BE2C (cell line): ENCODE data around the gene FAM210A.
"Not testable (repeated sequence)": the region's sequence is repeated elsewhere in the genome, so short reads cannot be mapped to it uniquely, and the experiment has no call there.

Experiments used
- DNase-seq: peaks from one replicate; pipeline ENCODE4 v3.0.0-alpha.2; 2020
- H3K27me3 ChIP-seq: fragments of 250-450 bp; sonication (Bioruptor Pico); 2 replicates; pipeline ENCODE4 v1.5.1; 2020; ENCODE audit warnings: mild to moderate bottlenecking
- H3K36me3 ChIP-seq: fragments of 250-450 bp; sonication (Bioruptor Pico); 2 replicates; pipeline ENCODE4 v1.5.1; 2020; ENCODE audit warnings: mild to moderate bottlenecking
- H3K4me1 ChIP-seq: fragments of 250-450 bp; sonication (Bioruptor Pico); 2 replicates; pipeline ENCODE4 v1.5.1; 2020
- H3K4me3 ChIP-seq: 2 replicates; pipeline ENCODE4 v1.5.1; 2011; ENCODE audit warnings: low read depth, low read length
- H3K9me3 ChIP-seq: fragments of 250-450 bp; sonication (Bioruptor Pico); 2 replicates; pipeline ENCODE4 v1.5.1; 2020
- TF ChIP-seq, protein P1 (sequence below): IDR thresholded peaks from 2 replicates; pipeline ENCODE4 v1.5.1; 2012; ENCODE audit warnings: mild to moderate bottlenecking, low read depth, low read length

The FAM210A gene

DNA sequence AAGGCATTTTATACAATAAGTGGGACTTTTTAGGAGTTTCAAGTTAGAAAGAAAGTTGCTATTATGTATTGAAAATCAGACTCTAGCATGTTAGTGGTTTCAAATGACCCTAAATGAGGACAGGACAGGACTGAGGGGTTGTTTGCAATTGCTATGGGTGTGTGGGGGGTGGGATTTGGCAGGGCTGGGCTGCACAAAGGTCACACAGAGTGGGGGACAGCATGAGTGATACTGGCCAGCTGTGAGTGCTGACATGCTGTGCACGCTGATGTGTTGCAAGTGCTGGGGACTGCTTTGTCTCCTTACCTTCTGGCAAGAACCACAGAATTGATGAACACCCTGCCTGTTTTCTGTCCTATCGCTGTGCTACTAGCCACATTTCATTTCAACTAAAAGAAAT is 29.9 kb upstream of the FAM210A start:
- TF ChIP-seq, protein P1, sequence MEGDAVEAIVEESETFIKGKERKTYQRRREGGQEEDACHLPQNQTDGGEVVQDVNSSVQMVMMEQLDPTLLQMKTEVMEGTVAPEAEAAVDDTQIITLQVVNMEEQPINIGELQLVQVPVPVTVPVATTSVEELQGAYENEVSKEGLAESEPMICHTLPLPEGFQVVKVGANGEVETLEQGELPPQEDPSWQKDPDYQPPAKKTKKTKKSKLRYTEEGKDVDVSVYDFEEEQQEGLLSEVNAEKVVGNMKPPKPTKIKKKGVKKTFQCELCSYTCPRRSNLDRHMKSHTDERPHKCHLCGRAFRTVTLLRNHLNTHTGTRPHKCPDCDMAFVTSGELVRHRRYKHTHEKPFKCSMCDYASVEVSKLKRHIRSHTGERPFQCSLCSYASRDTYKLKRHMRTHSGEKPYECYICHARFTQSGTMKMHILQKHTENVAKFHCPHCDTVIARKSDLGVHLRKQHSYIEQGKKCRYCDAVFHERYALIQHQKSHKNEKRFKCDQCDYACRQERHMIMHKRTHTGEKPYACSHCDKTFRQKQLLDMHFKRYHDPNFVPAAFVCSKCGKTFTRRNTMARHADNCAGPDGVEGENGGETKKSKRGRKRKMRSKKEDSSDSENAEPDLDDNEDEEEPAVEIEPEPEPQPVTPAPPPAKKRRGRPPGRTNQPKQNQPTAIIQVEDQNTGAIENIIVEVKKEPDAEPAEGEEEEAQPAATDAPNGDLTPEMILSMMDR, result no peak
- no peak overlapping the region for H3K4me3 ChIP-seq
- H3K27me3 ChIP-seq, result no peaks in the 10 kb centered on the region
- no peaks in the 10 kb centered on the region for H3K9me3 ChIP-seq
- DNase-seq, result no peak
- no peaks in the 10 kb centered on the region for H3K4me1 ChIP-seq
- peaks cover 4% of the 10 kb centered on the region; the same call in 1 of the 2 replicates for H3K36me3 ChIP-seq

GRCh38 chr18:13751599-13751998 is 25.2 kb upstream of the FAM210A start:
- not testable (repeated sequence) for H3K36me3 ChIP-seq

DNA sequence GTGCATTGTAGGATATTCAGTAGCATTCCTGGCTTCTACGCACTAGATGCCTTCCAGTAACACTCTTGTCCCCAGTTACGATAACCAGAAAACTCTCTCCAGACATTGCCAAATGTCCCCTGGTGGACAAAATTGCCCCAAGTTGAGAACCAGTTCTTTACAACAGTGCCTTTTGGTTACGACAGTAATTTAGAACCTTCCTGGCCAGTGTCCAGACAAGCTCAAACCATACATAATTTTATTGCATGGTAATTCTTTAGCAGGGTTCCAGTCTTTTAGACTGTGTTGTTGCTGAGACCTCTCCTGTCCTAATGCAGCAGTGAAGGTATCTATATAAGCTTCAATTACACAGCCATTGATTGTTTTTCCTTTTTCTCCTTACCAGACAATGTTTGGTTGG is 20.3 kb upstream of the FAM210A start:
- Histone ChIP-seq H3K4me3 (no peak overlapping the region), H3K36me3 (peaks cover 3% of the 10 kb centered on the region), H3K27me3 (no peaks in the 10 kb centered on the region), H3K9me3 (no peaks in the 10 kb centered on the region), H3K4me1 (no peaks in the 10 kb centered on the region)
- TF ChIP-seq, protein P1, result 0 out of 2 replicates have a peak, but pooled peaks have one; percentile 2
- DNase-seq, result no peak

More at GRCh38 chr18:13751599-13751998, 25.2 kb upstream of the FAM210A start:
- not testable (repeated sequence) for H3K27me3 ChIP-seq, H3K4me3 ChIP-seq, H3K9me3 ChIP-seq, DNase-seq, H3K4me1 ChIP-seq

GRCh38 chr18:13745696-13746095 is 19.3 kb upstream of the FAM210A start:
- H3K27me3 ChIP-seq, result no peaks in the 10 kb centered on the region
- no peak for DNase-seq
- peaks cover 8% of the 10 kb centered on the region for H3K36me3 ChIP-seq
- no peak overlapping the region for H3K4me3 ChIP-seq
- H3K4me1 ChIP-seq, result no peaks in the 10 kb centered on the region
- H3K9me3 ChIP-seq, result no peaks in the 10 kb centered on the region
- TF ChIP-seq, protein P1, result no peak

DNA sequence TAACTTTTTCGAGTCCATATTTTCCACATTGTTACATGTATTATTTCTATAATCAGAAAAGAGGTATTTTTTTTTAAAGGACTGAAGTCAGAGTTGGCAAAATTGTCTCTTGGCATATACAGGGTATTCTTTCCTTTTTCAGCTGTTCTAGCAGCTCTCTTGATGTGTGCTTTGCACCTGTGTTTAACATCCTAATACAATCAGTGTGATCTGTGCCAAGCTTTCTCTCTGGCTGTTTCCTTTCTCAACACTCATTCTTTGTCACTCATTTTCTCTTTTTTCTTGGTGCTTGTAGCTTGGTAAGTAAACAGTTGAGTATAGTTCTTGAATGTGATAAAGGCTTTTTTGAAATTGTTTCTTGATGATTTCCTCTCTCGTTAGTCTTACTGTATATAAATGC is 9.3 kb upstream of the FAM210A start:
- Histone ChIP-seq H3K9me3 (no peaks in the 10 kb centered on the region), H3K27me3 (no peaks in the 10 kb centered on the region), H3K4me3 (no peak overlapping the region), H3K36me3 (no peaks in the 10 kb centered on the region; the same call in 1 of the 2 replicates), H3K4me1 (no peaks in the 10 kb centered on the region)
- TF ChIP-seq, protein P1, result no peak
- DNase-seq, result no peak

DNA sequence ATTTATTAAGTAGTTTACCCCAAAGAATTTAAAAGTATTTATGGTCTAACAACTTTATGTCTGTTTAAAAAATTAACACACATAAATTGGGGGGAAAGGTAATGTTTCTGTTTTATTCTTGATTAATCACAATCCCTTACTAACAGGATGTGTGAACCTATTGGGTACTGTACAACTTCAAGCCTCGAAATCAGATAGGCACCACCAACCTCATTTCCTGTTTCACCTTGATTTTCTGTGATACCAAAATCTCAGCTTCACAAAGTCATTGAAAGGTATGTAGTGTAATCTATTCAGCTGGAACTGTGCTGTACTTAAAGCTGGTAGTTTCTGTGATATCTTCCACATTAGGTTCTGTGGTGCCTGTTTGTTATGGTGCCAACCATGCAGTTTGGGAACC is 4.1 kb upstream of the FAM210A start:
- H3K4me3 ChIP-seq, result no peak overlapping the region
- H3K4me1 ChIP-seq, result no peaks in the 10 kb centered on the region
- no peaks in the 10 kb centered on the region for H3K9me3 ChIP-seq
- TF ChIP-seq, protein P1, result no peak
- no peaks in the 10 kb centered on the region for H3K27me3 ChIP-seq
- DNase-seq, result no peak
- no peaks in the 10 kb centered on the region; the same call in 1 of the 2 replicates for H3K36me3 ChIP-seq

- DNase-seq, result no peak
- TF ChIP-seq, protein P1, result no peak
- H3K4me1 ChIP-seq, result no peaks in the 10 kb centered on the region
Measured at GRCh38 chr18:13726972-13727331, 594 bp upstream of the FAM210A start.

More at GRCh38 chr18:13726972-13727331, 594 bp upstream of the FAM210A start:
- H3K36me3 ChIP-seq, result no peaks in the 10 kb centered on the region
- H3K27me3 ChIP-seq, result no peaks in the 10 kb centered on the region
- no peaks in the 10 kb centered on the region for H3K9me3 ChIP-seq
- peak overlapping the region; percentile 79 for H3K4me3 ChIP-seq
